ENCODE data around the gene TMUB1. TPM values are rescaled to one million over a fixed set of nuclear protein-coding genes. Genes with fewer than 3 reads are reported as not detected.

The TMUB1 gene
- polyA plus RNA-seq, 1 donor from 2014 or later, result 72.6 TPM

- Mint-ChIP-seq H3K4me1 (peaks cover 6 to 19% (median 15%) of the 10 kb centered on the region in 3 donors), H3K27ac (peak overlapping the region in 2 of 3 donors; percentile 58 to 86), H3K4me3 (peak overlapping the region; percentile 55 to 92 (median 84)), H3K27me3 (no peaks in the 10 kb centered on the region), H3K9me3 (no peaks in the 10 kb centered on the region), H3K36me3 (peaks cover 3% of the 10 kb centered on the region)
Observed at GRCh38 chr7:151077705-151078232, 5.5 kb downstream of the TMUB1 start.

DNA sequence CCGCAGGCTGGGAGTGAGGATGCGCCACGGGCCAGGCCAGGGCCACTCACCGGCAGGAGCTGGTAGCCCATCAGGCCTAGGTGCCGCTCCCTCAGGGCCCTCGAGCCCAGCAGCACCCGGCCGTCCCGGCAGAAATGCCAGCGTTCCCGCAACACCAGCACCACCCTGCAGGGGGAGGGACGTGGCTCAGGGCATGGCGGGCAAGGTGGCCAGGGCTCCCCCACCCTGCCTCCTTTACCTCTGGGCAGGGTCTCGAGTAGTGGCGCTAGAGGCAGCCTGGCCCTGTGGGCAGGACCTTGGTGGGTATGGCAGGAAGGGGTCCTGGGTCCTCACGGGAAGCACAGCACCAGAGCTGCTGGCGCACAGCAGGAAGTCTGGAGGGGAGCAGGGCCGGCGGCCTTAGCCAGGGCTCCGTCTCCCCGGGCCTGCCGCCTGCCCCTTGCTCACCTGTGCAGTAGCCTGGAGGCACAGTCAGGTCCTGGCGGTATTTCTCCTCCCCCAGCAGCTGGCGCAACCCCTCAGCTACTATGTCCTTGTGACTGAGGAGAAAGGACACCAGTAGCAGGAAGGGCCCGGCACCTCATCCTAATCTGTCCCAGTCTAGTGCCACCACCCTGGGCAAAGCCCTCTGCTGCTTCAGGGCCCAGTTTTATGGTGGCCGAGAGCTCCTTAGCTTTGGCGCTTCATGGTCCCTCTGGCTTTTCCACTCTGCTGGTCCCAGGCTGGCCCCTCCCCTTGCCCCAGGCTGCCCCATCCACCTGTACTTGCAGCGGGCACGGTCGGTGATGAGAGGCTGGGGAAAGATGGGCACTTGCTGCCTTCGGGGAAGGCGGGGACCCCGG, 6.2 kb downstream of the TMUB1 start:
- no peaks in the 10 kb centered on the region for H3K9me3 Mint-ChIP-seq
- H3K27ac Mint-ChIP-seq, result no peak overlapping the region
- H3K27me3 Mint-ChIP-seq, result no peaks in the 10 kb centered on the region
- H3K36me3 Mint-ChIP-seq, result peaks cover 3% of the 10 kb centered on the region
- H3K4me3 Mint-ChIP-seq, result peak overlapping the region in 1 of 4 donors; percentile 92
- peaks cover 6 to 18% (median 13%) of the 10 kb centered on the region in 3 donors for H3K4me1 Mint-ChIP-seq

DNA sequence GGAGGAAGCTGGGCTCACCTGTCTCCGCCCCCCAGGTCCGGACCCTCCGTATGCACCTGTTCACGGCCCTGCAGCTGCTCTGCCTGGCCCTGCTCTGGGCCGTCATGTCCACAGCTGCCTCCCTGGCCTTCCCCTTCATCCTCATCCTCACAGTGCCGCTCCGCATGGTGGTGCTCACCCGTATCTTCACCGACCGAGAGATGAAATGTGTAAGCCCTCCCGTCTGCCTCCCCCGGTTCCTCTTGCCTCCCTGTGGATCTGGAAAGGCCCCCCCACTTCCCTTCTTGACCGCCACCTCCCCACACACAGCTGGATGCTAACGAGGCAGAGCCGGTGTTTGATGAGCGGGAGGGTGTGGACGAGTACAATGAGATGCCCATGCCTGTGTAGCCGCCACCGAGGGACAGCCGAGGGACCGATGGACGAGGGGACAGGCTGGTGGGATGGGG, 7.3 kb downstream of the TMUB1 start:
- no peaks in the 10 kb centered on the region for H3K27me3 Mint-ChIP-seq
- H3K4me3 Mint-ChIP-seq, result no peak overlapping the region
- H3K36me3 Mint-ChIP-seq, result peaks cover 3% of the 10 kb centered on the region
- H3K4me1 Mint-ChIP-seq, result peaks cover 6 to 16% (median 13%) of the 10 kb centered on the region in 3 donors
- H3K9me3 Mint-ChIP-seq, result no peaks in the 10 kb centered on the region
- no peak overlapping the region for H3K27ac Mint-ChIP-seq

DNA sequence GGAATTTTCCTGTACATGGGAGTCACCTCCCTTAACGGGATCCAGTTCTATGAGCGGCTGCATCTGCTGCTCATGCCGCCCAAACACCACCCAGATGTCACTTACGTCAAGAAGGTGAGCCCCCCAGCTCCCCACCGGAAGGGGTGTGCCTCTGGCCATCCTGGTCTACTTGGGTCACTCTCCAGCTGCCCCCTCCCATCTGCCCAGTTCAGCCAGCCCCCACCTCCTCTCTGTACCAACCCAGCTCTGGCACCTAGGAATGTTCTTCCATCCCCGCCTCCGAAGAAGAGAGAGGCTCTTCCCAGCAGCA, 7.7 kb downstream of the TMUB1 start:
- H3K27ac Mint-ChIP-seq, result no peak overlapping the region
- H3K36me3 Mint-ChIP-seq, result peaks cover 3% of the 10 kb centered on the region
- peak overlapping the region in 1 of 4 donors; percentile 77 for H3K4me3 Mint-ChIP-seq

GRCh38 chr7:151074817-151075661, 8.3 kb downstream of the TMUB1 start:
- peak overlapping the region in 1 of 3 donors; percentile 67 for H3K27ac Mint-ChIP-seq
- H3K27me3 Mint-ChIP-seq, result no peaks in the 10 kb centered on the region

More for the DNA sequence above, 7.7 kb downstream of the TMUB1 start:
- Mint-ChIP-seq H3K4me1 (peaks cover 6 to 16% (median 13%) of the 10 kb centered on the region in 3 donors), H3K27me3 (no peaks in the 10 kb centered on the region), H3K9me3 (no peaks in the 10 kb centered on the region)

DNA sequence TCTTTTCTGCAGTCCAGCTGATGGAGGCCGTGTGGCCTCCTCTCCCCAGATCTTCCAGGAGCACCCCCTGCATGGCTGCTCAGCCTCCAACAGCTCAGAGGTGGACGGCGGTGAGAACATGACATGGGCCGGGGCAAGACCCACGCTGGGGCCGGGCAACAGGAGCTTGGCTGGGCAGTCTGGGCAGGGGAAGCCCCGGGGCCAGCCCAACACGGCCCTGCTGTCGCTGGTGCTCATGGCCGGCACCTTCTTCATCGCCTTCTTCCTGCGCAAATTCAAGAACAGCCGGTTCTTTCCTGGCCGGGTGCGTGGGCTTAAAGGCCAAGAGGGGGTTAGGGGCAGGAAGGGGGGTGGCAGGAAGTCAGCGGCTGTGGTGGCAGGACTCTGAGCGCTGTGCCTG, 9.3 kb downstream of the TMUB1 start:
- peaks cover 3% of the 10 kb centered on the region for H3K36me3 Mint-ChIP-seq
- no peak overlapping the region for H3K27ac Mint-ChIP-seq
- H3K4me3 Mint-ChIP-seq, result peak overlapping the region in 1 of 4 donors; percentile 53
- H3K4me1 Mint-ChIP-seq, result peaks cover 6 to 10% (median 8%) of the 10 kb centered on the region in 3 donors
- H3K9me3 Mint-ChIP-seq, result no peaks in the 10 kb centered on the region
- H3K27me3 Mint-ChIP-seq, result no peaks in the 10 kb centered on the region

More at GRCh38 chr7:151074817-151075661, 8.3 kb downstream of the TMUB1 start:
- Mint-ChIP-seq H3K4me3 (peak overlapping the region in 2 of 4 donors; percentile 53 to 77), H3K9me3 (no peaks in the 10 kb centered on the region), H3K4me1 (peaks cover 6 to 16% (median 13%) of the 10 kb centered on the region in 3 donors), H3K36me3 (peaks cover 3% of the 10 kb centered on the region)

DNA sequence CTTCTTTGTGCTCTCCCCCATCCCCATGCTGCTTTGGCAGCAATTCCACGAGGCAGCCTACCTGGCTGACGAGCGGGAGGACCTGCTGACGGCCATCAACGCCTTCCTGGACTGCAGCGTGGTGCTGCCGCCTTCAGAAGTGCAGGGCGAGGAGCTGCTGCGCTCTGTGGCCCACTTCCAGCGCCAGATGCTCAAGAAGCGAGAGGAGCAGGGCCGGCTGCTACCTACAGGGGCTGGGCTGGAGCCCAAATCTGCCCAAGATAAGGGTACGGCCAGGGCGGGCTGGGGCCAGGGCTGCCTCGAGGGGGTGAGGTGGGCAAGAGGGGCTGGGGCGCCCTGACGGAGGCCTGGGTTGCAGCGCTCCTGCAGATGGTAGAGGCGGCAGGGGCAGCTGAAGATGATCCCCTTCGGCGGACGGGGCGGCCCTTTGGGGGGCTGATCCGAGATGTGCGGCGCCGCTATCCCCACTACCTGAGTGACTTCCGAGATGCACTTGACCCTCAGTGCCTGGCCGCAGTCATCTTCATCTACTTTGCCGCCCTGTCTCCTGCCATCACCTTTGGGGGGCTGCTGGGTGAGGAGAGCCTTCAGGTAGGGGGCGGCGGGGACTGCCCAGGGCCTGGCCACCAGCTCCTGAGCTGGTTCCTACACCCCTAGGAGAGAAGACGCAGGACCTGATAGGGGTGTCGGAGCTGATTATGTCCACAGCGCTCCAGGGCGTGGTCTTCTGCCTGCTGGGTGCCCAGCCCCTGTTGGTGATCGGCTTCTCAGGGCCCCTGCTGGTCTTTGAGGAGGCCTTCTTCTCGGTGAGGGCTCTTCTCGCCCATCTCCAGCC, 12.0 kb downstream of the TMUB1 start:
- peaks cover 0 to 2% (median 0%) of the 10 kb centered on the region in 3 donors for H3K4me1 Mint-ChIP-seq
- H3K27ac Mint-ChIP-seq, result no peak overlapping the region
- H3K4me3 Mint-ChIP-seq, result no peak overlapping the region
- H3K27me3 Mint-ChIP-seq, result no peaks in the 10 kb centered on the region
- H3K36me3 Mint-ChIP-seq, result peaks cover 3% of the 10 kb centered on the region
- H3K9me3 Mint-ChIP-seq, result no peaks in the 10 kb centered on the region

DNA sequence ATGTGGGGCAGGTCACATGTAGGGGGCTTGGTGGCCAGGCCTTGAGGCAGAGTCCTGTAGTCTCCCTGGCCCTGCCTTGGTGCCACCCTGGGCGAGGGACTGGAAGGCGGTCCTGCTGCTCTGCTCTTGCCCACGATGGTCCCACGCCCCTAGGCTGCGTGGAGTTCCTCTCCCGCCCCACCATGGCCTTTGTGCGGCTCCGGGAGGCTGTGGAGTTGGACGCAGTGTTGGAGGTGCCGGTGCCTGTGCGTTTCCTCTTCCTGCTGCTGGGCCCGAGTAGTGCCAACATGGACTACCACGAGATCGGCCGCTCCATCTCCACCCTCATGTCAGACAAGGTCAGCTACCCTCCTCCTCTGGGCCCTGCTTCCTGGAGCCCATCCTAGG, 12.7 kb downstream of the TMUB1 start:
- H3K9me3 Mint-ChIP-seq, result no peaks in the 10 kb centered on the region
- no peak overlapping the region for H3K27ac Mint-ChIP-seq
- H3K4me1 Mint-ChIP-seq, result peaks cover 0 to 2% (median 0%) of the 10 kb centered on the region in 3 donors
- H3K36me3 Mint-ChIP-seq, result peaks cover 3% of the 10 kb centered on the region
- H3K27me3 Mint-ChIP-seq, result no peaks in the 10 kb centered on the region
- H3K4me3 Mint-ChIP-seq, result no peak overlapping the region

- peak overlapping the region in 1 of 4 donors; percentile 22 for H3K4me3 Mint-ChIP-seq
- no peak overlapping the region for H3K27ac Mint-ChIP-seq
- H3K36me3 Mint-ChIP-seq, result peaks cover 1% of the 10 kb centered on the region
- no peaks in the 10 kb centered on the region for H3K27me3 Mint-ChIP-seq
- peaks cover 0 to 2% (median 0%) of the 10 kb centered on the region in 3 donors for H3K4me1 Mint-ChIP-seq
- H3K9me3 Mint-ChIP-seq, result no peaks in the 10 kb centered on the region
Observed at GRCh38 chr7:151069841-151070573, 13.3 kb downstream of the TMUB1 start.

- H3K4me3 Mint-ChIP-seq, result no peak overlapping the region
- H3K27ac Mint-ChIP-seq, result no peak overlapping the region
- no peaks in the 10 kb centered on the region for H3K27me3 Mint-ChIP-seq
- no peaks in the 10 kb centered on the region for H3K36me3 Mint-ChIP-seq
- no peaks in the 10 kb centered on the region for H3K9me3 Mint-ChIP-seq
- peaks cover 0 to 2% (median 0%) of the 10 kb centered on the region in 3 donors for H3K4me1 Mint-ChIP-seq
Observed at GRCh38 chr7:151068069-151068773, 15.1 kb downstream of the TMUB1 start.

GRCh38 chr7:151066273-151066974, 16.9 kb downstream of the TMUB1 start:
- H3K27me3 Mint-ChIP-seq, result no peaks in the 10 kb centered on the region
- H3K36me3 Mint-ChIP-seq, result no peaks in the 10 kb centered on the region
- no peaks in the 10 kb centered on the region for H3K9me3 Mint-ChIP-seq
- no peak overlapping the region for H3K4me3 Mint-ChIP-seq
- no peak overlapping the region for H3K27ac Mint-ChIP-seq
- H3K4me1 Mint-ChIP-seq, result peaks cover 0 to 5% (median 0%) of the 10 kb centered on the region in 3 donors

- Mint-ChIP-seq H3K4me3 (no peak overlapping the region), H3K9me3 (no peaks in the 10 kb centered on the region), H3K27ac (no peak overlapping the region), H3K36me3 (no peaks in the 10 kb centered on the region), H3K27me3 (no peaks in the 10 kb centered on the region), H3K4me1 (peaks cover 0 to 6% (median 0%) of the 10 kb centered on the region in 3 donors)
Observed at GRCh38 chr7:151065516-151065915, 17.8 kb downstream of the TMUB1 start.

- Mint-ChIP-seq H3K4me1 (peaks cover 0 to 6% (median 0%) of the 10 kb centered on the region in 3 donors), H3K4me3 (no peak overlapping the region), H3K9me3 (no peaks in the 10 kb centered on the region), H3K27ac (no peak overlapping the region), H3K27me3 (no peaks in the 10 kb centered on the region), H3K36me3 (no peaks in the 10 kb centered on the region)
Observed at GRCh38 chr7:151064993-151065392, 18.3 kb downstream of the TMUB1 start.
